Iris pigment epithelial cell (primary cell): Measurements from ENCODE around the gene ALDH9A1.
"Not testable (repeated sequence)": the region's sequence is repeated elsewhere in the genome, so short reads cannot be mapped to it uniquely, and the experiment has no call there.

ENCODE experiments used
- DNase-seq: peaks from one replicate; pipeline ENCODE4 v3.0.0-alpha.2; 2011; ENCODE audit warnings: low read depth

ALDH9A1 gene

GRCh38 chr1:165697881-165698760, at the start of gene ALDH9A1:
ALDH9A1 (minus strand) TSS chr1:165698562; CDS start chr1:165698558, 4 bp downstream.
- peak; percentile 82 for DNase-seq

- DNase-seq = no peak
Measured at GRCh38 chr1:165747632-165748447, 49.5 kb upstream of the ALDH9A1 start.

GRCh38 chr1:165744913-165745312, 46.6 kb upstream of the ALDH9A1 start:
- DNase-seq = not testable (repeated sequence)

GRCh38 chr1:165742194-165742593, 43.8 kb upstream of the ALDH9A1 start:
- DNase-seq = no peak

GRCh38 chr1:165738794-165739193, 40.4 kb upstream of the ALDH9A1 start:
- no peak for DNase-seq

- peak; percentile 31 for DNase-seq
Measured at GRCh38 chr1:165737196-165737595, 38.8 kb upstream of the ALDH9A1 start.

GRCh38 chr1:165734906-165735305, 36.5 kb upstream of the ALDH9A1 start:
- DNase-seq = no peak

GRCh38 chr1:165726841-165727240, 28.5 kb upstream of the ALDH9A1 start:
- DNase-seq = no peak

- DNase-seq = no peak
Measured at GRCh38 chr1:165726169-165726568, 27.8 kb upstream of the ALDH9A1 start.

- peak; percentile 75 for DNase-seq
Measured at GRCh38 chr1:165717918-165718515, 19.7 kb upstream of the ALDH9A1 start.

- not testable (repeated sequence) for DNase-seq
Measured at GRCh38 chr1:165716265-165717051, 18.1 kb upstream of the ALDH9A1 start.

GRCh38 chr1:165712764-165713163, 14.4 kb upstream of the ALDH9A1 start:
- no peak for DNase-seq

- DNase-seq = no peak
Measured at GRCh38 chr1:165707984-165708706, 9.8 kb upstream of the ALDH9A1 start.

GRCh38 chr1:165703648-165704047, 5.3 kb upstream of the ALDH9A1 start:
- no peak for DNase-seq

- not testable (repeated sequence) for DNase-seq
Measured at GRCh38 chr1:165701922-165702321, 3.6 kb upstream of the ALDH9A1 start.

GRCh38 chr1:165699577-165699976, 1.2 kb upstream of the ALDH9A1 start:
- DNase-seq = no peak

- DNase-seq = no peak
Measured at GRCh38 chr1:165698761-165699052, 345 bp upstream of the ALDH9A1 start.

GRCh38 chr1:165697491-165697880, 876 bp downstream of the ALDH9A1 start:
- no peak for DNase-seq

GRCh38 chr1:165696625-165697100, 1.7 kb downstream of the ALDH9A1 start:
- DNase-seq = peak; percentile 94

GRCh38 chr1:165695031-165695430, 3.3 kb downstream of the ALDH9A1 start:
- no peak for DNase-seq

- no peak for DNase-seq
Measured at GRCh38 chr1:165688046-165688445, 10.3 kb downstream of the ALDH9A1 start.
